ENCODE results near the gene CREBRF.
"Not testable (repeated sequence)": the region's sequence is repeated elsewhere in the genome, so short reads cannot be mapped to it uniquely, and the experiment has no call there.

The CREBRF gene

DNA sequence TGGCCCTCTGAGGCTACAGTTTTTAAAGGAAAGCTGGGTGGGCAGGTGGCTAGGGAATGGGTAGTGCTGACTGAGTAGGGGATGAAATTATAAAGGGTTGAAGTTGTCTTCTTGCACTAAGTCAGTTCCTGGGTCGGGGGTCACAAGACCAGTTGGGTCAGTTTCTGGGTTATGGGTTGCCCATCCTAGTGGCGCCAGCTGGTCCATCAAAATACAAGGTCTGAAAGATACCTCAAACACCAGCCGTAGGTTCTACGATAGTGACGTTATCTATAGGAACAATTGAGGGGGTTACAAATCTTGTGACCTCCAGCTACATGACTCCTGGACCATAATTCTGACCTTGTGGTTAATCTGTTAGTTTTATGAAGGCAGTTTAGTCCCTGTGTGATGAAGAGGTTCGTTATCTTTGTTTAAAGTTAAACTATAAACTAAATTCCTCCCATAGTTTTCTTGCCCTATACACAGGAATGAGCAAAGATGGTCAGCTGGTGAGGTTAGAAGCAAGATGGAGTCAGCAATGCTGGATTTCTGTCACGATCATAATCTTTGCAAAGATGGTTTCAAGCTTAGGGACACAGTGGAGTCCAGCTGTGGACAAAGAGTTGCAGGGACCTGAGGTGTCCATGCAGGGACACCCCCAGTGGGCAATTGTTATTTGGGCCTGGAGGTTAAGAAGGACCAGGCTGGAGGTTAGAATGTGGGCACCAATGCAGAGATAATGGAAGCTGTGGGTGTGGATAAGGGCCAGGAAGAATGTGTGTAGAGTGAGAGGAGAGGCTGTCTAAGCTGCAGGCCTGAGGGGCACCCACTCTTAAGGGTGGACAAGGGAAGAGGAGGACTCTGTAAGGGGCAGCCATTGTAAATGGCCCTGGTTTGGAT is 14.0 kb upstream of the CREBRF start:
- H3K27ac ChIP-seq = peak overlapping the region; percentile 67
- TF ChIP-seq, protein P1, sequence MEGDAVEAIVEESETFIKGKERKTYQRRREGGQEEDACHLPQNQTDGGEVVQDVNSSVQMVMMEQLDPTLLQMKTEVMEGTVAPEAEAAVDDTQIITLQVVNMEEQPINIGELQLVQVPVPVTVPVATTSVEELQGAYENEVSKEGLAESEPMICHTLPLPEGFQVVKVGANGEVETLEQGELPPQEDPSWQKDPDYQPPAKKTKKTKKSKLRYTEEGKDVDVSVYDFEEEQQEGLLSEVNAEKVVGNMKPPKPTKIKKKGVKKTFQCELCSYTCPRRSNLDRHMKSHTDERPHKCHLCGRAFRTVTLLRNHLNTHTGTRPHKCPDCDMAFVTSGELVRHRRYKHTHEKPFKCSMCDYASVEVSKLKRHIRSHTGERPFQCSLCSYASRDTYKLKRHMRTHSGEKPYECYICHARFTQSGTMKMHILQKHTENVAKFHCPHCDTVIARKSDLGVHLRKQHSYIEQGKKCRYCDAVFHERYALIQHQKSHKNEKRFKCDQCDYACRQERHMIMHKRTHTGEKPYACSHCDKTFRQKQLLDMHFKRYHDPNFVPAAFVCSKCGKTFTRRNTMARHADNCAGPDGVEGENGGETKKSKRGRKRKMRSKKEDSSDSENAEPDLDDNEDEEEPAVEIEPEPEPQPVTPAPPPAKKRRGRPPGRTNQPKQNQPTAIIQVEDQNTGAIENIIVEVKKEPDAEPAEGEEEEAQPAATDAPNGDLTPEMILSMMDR (conservative IDR thresholded peaks at IDR 0.05) = no peak

- TF ChIP-seq, protein P1 (conservative IDR thresholded peaks at IDR 0.05) = no peak
- H3K27ac ChIP-seq = peak overlapping the region; percentile 67
Measured at GRCh38 chr5:173042763-173043107, 13.4 kb upstream of the CREBRF start.

- TF ChIP-seq, protein P1 (conservative IDR thresholded peaks at IDR 0.05) = no peak
- no peak overlapping the region for H3K27ac ChIP-seq
Measured at GRCh38 chr5:173045474-173045873, 10.7 kb upstream of the CREBRF start.

- not testable (repeated sequence) for H3K27ac ChIP-seq
Measured at GRCh38 chr5:173047096-173047837, 8.9 kb upstream of the CREBRF start.

GRCh38 chr5:173047838-173048105 is 8.4 kb upstream of the CREBRF start:
- no peak overlapping the region for H3K27ac ChIP-seq
- TF ChIP-seq, protein P1 (conservative IDR thresholded peaks at IDR 0.05) = no peak

GRCh38 chr5:173050791-173051190 is 5.4 kb upstream of the CREBRF start:
- TF ChIP-seq, protein P1 (conservative IDR thresholded peaks at IDR 0.05) = no peak
- H3K27ac ChIP-seq = no peak overlapping the region

DNA sequence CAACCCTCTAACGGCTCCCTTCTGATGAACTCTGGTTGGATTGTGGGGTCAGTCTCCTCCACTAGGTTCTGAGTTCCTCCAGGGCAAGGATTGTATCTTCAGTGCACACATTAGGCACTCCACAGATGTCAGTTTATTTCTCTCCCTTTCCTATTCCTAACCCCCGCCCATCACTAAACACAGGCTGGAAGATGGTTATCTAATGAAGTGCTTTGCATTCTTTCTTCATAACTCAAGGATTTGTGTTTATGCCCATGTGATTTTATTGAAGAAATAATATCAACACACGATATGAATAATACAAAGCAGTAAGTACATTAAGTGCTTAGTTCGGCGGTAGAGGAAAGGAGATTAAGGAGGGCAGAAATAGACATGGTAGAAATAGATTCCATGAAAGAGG is 4.4 kb upstream of the CREBRF start:
- no peak overlapping the region for H3K27ac ChIP-seq

More for the DNA sequence above, 4.4 kb upstream of the CREBRF start:
- TF ChIP-seq, protein P1 (conservative IDR thresholded peaks at IDR 0.05) = no peak

All from VCaP (cell line).